ENCODE measurements around the gene RAD9A. TPM values are rescaled to one million over a fixed set of nuclear protein-coding genes. Genes with fewer than 3 reads are reported as not detected.

RAD9A gene
- total and polyA plus RNA-seq, 9 of the 15 experiments (the other 6 are each of a cell fraction or from before 2014, with no cell fraction given): 1.4 to 41.2 (median 16.1) TPM

- TF ChIP-seq, protein P1, sequence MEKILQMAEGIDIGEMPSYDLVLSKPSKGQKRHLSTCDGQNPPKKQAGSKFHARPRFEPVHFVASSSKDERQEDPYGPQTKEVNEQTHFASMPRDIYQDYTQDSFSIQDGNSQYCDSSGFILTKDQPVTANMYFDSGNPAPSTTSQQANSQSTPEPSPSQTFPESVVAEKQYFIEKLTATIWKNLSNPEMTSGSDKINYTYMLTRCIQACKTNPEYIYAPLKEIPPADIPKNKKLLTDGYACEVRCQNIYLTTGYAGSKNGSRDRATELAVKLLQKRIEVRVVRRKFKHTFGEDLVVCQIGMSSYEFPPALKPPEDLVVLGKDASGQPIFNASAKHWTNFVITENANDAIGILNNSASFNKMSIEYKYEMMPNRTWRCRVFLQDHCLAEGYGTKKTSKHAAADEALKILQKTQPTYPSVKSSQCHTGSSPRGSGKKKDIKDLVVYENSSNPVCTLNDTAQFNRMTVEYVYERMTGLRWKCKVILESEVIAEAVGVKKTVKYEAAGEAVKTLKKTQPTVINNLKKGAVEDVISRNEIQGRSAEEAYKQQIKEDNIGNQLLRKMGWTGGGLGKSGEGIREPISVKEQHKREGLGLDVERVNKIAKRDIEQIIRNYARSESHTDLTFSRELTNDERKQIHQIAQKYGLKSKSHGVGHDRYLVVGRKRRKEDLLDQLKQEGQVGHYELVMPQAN (IDR thresholded peaks at IDR 0.05; ENCODE audit: borderline replicate concordance): no peak
- TF ChIP-seq, protein P2, sequence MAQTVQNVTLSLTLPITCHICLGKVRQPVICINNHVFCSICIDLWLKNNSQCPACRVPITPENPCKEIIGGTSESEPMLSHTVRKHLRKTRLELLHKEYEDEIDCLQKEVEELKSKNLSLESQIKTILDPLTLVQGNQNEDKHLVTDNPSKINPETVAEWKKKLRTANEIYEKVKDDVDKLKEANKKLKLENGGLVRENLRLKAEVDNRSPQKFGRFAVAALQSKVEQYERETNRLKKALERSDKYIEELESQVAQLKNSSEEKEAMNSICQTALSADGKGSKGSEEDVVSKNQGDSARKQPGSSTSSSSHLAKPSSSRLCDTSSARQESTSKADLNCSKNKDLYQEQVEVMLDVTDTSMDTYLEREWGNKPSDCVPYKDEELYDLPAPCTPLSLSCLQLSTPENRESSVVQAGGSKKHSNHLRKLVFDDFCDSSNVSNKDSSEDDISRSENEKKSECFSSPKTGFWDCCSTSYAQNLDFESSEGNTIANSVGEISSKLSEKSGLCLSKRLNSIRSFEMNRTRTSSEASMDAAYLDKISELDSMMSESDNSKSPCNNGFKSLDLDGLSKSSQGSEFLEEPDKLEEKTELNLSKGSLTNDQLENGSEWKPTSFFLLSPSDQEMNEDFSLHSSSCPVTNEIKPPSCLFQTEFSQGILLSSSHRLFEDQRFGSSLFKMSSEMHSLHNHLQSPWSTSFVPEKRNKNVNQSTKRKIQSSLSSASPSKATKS (CRISPR knock-in tag; IDR thresholded peaks at IDR 0.05): no peak
- TF ChIP-seq DLX4 (CRISPR knock-in tag; IDR thresholded peaks at IDR 0.05) (no peak), ZHX1 (conservative IDR thresholded peaks at IDR 0.05; ENCODE audit: low read length) (no peak), ARNT (IDR thresholded peaks at IDR 0.05) (no peak; a peak in 1 of 4 replicates), ZNF24 (IDR thresholded peaks at IDR 0.05) (no peak), HDAC1 (IDR thresholded peaks at IDR 0.05) (no peak), CHD2 (IDR thresholded peaks at IDR 0.05; ENCODE audit: low read depth, low read length) (no peak), DDX20 (tag; IDR thresholded peaks at IDR 0.05; ENCODE audit: low read depth) (no peak), THRAP3 (IDR thresholded peaks at IDR 0.05; ENCODE audit: borderline replicate concordance) (no peak), SAFB2 (IDR thresholded peaks at IDR 0.05; ENCODE audit: borderline replicate concordance, low read depth, low read length, severe bottlenecking) (no peak), THAP7 (CRISPR knock-in tag; IDR thresholded peaks at IDR 0.05) (no peak), ZNF561 (CRISPR knock-in tag; conservative IDR thresholded peaks at IDR 0.05) (no peak), ZBTB1 (CRISPR knock-in tag; IDR thresholded peaks at IDR 0.05; ENCODE audit: borderline replicate concordance, low read depth) (no peak)
- TF ChIP-seq, protein P3, sequence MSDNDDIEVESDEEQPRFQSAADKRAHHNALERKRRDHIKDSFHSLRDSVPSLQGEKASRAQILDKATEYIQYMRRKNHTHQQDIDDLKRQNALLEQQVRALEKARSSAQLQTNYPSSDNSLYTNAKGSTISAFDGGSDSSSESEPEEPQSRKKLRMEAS (CRISPR knock-in tag; IDR thresholded peaks at IDR 0.05): no peak
Observed at GRCh38 chr11:67356864-67357561, 34.8 kb upstream of the RAD9A start (continued).
